T-helper 22 cell (primary cell): Measurements from ENCODE around the gene CHMP3.

Experiments used
- DNase-seq: peaks from one replicate; pipeline ENCODE4 v3.0.0-alpha.2; 2020; ENCODE audit warnings: low read depth

The CHMP3 gene

GRCh38 chr2:86466306-86466705 lies 96.9 kb downstream of the CHMP3 start:
- DNase-seq = no peak

GRCh38 chr2:86464652-86465051 lies 98.6 kb downstream of the CHMP3 start:
- no peak for DNase-seq

DNA sequence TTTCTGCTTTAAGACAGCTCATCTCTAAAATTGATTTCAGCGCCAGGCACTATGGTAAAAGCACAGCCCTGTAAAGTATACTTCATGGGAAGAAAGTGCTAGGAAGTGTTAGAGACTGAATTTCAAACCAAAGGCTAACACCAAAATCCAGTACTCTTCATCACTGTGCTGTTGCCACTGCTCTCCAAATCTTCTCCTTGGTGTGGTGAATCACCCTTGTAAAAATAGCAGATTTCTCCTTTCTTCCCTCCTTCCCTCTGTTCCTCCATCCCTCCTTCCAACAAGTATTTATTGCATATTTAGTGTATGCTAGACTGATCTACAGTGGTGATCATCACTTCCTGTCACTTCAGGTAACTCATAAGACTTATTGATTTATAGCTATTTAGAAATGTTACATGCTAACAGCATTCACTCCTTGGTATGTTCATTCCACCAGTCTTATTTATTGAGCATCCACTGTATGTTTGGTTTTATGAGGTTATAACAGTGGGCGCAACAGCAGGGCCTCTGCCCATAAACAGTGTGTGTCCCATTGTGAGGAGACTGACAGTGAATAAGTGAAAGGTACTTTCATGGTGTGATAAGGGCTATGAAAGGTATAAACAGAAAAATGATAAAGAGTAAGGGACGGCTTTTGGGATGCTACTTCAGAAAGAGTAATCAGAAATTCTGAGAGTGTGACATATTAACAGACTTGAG lies 102.0 kb downstream of the CHMP3 start:
- DNase-seq = no peak

GRCh38 chr2:86455181-86455580 lies 108.1 kb downstream of the CHMP3 start:
- DNase-seq = no peak

DNA sequence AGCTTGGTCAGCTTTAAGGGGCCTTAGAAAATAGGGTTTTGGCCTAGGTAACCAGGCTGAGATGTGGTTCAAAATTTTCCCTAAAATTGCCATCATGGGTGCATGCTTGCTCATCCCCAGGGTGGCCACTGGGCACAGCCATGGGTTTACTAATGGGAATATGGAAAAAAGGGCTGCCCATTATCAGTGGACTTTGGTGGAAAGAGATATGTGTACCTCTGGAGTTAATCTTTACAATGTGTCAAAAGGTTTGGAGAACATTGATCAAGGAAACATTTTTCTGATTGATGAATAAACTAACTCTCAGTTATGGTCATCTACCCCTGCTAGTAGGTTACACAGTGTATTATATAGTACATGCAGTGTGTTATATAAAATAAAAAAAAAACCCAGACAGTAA lies 109.0 kb downstream of the CHMP3 start:
- no peak for DNase-seq

DNA sequence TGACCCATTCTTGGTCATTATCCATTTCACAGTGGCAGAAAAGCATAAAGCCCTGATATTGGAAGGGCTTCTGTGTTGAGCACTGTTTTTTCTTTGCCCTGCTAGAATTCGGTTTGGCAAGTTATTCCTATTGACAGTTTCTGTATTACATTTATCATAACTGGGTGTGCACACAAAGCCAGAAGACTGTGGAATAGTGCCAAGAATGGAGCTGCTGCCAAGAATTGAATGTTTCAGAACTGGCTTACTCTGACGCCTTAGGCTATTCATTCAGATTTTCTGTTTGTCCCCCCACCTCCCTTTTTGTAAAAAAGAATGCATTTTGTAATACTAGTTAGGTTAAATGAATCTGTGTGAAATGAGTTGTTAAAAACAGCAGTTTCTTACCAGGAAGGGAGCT lies 109.4 kb downstream of the CHMP3 start:
- no peak for DNase-seq
